ENCODE results near the gene IL17REL. TPM values are rescaled to one million over a fixed set of nuclear protein-coding genes. Genes with fewer than 3 reads are reported as not detected.

Gene IL17REL
- total and polyA plus RNA-seq, 2 of the 13 experiments (the other 11 are each of a cell fraction or from before 2014, with no cell fraction given) = not detected

- TF ChIP-seq ARID4A (CRISPR knock-in tag; IDR thresholded peaks at IDR 0.05; ENCODE audit: borderline replicate concordance) = 0 out of 2 replicates have a peak, but pooled peaks have one; percentile 2
- no peak for TF ChIP-seq FOXP4 (CRISPR knock-in tag; IDR thresholded peaks at IDR 0.05)
- no peak for TF ChIP-seq ZNF703 (CRISPR knock-in tag; IDR thresholded peaks at IDR 0.05; ENCODE audit: borderline replicate concordance)
- 0 out of 2 replicates have a peak, but pooled peaks have one; percentile 1 for TF ChIP-seq CTCF (CRISPR knock-in tag; IDR thresholded peaks at IDR 0.05)
- peak; percentile 11; the same call in 1 of the 2 replicates for TF ChIP-seq PRMT3 (CRISPR knock-in tag; IDR thresholded peaks at IDR 0.05; ENCODE audit: borderline replicate concordance, low read depth)
- no peak for TF ChIP-seq ZMYM3 (CRISPR knock-in tag; IDR thresholded peaks at IDR 0.05)
- TF ChIP-seq HMGXB4 (CRISPR knock-in tag; IDR thresholded peaks at IDR 0.05; ENCODE audit: borderline replicate concordance in 1 of 2, low read depth in 1 of 2) = no peak
- TF ChIP-seq SUZ12 (IDR thresholded peaks at IDR 0.05; ENCODE audit: low read depth, low read length) = no peak
- TF ChIP-seq ZNF530 (CRISPR knock-in tag; IDR thresholded peaks at IDR 0.05; ENCODE audit: low read depth) = no peak
- TF ChIP-seq HDAC2 (CRISPR knock-in tag; IDR thresholded peaks at IDR 0.05) = no peak
- TF ChIP-seq PAWR (CRISPR knock-in tag; IDR thresholded peaks at IDR 0.05; ENCODE audit: borderline replicate concordance) = no peak
- TF ChIP-seq ZNF773 (CRISPR knock-in tag; IDR thresholded peaks at IDR 0.05; ENCODE audit: borderline replicate concordance) = no peak
- TF ChIP-seq ZBTB38 (CRISPR knock-in tag; IDR thresholded peaks at IDR 0.05) = peak; percentile 51
- TF ChIP-seq MATR3 (CRISPR knock-in tag; IDR thresholded peaks at IDR 0.05) = no peak
- TF ChIP-seq NFE2L2 (IDR thresholded peaks at IDR 0.05; ENCODE audit: low read length) = no peak
- TF ChIP-seq FOXK1 (CRISPR knock-in tag; IDR thresholded peaks at IDR 0.05; ENCODE audit: borderline replicate concordance, low read depth) = no peak
- peak; percentile 37 for TF ChIP-seq RBM39 (IDR thresholded peaks at IDR 0.05; ENCODE audit: low read depth, low read length, poor library complexity, severe bottlenecking)
- TF ChIP-seq AGO1 (IDR thresholded peaks at IDR 0.05; ENCODE audit: low read depth, low read length, poor library complexity, severe bottlenecking) = peak; percentile 82
Measured at GRCh38 chr22:49962751-49963646, 49.6 kb downstream of the IL17REL start (continued).

All from HepG2 (cell line).